ENCODE measurements around the gene RNASE12.
"Not testable (repeated sequence)": the region's sequence is repeated elsewhere in the genome, so short reads cannot be mapped to it uniquely, and the experiment has no call there.

Gene RNASE12

GRCh38 chr14:20620798-20621478 lies 29.8 kb upstream of the RNASE12 start:
- no peak for TF ChIP-seq CTCF (IDR thresholded peaks at IDR 0.05; ENCODE audit: insufficient read depth, low read depth, low read length, missing control alignments)
- H3K4me3 ChIP-seq (ENCODE audit: low read length), result no peak overlapping the region
- DNase-seq (ENCODE audit: low read depth), result no peak

GRCh38 chr14:20619688-20620087 lies 28.5 kb upstream of the RNASE12 start:
- not testable (repeated sequence) for H3K4me3 ChIP-seq (ENCODE audit: low read length); DNase-seq (ENCODE audit: low read depth)

GRCh38 chr14:20618271-20618749 lies 27.1 kb upstream of the RNASE12 start:
- no peak overlapping the region for H3K4me3 ChIP-seq (ENCODE audit: low read length)
- no peak for TF ChIP-seq CTCF (IDR thresholded peaks at IDR 0.05; ENCODE audit: insufficient read depth, low read depth, low read length, missing control alignments)
- no peak for DNase-seq (ENCODE audit: low read depth)

- DNase-seq (ENCODE audit: low read depth), result no peak
- no peak for TF ChIP-seq CTCF (IDR thresholded peaks at IDR 0.05; ENCODE audit: insufficient read depth, low read depth, low read length, missing control alignments)
- H3K4me3 ChIP-seq (ENCODE audit: low read length), result no peak overlapping the region
Observed at GRCh38 chr14:20617138-20618003, 26.2 kb upstream of the RNASE12 start.

GRCh38 chr14:20615996-20616395 lies 24.8 kb upstream of the RNASE12 start:
- DNase-seq (ENCODE audit: low read depth), result no peak
- no peak for TF ChIP-seq CTCF (IDR thresholded peaks at IDR 0.05; ENCODE audit: insufficient read depth, low read depth, low read length, missing control alignments)
- no peak overlapping the region for H3K4me3 ChIP-seq (ENCODE audit: low read length)

- DNase-seq (ENCODE audit: low read depth), result peak; percentile 49
- H3K4me3 ChIP-seq (ENCODE audit: low read length), result peak overlapping the region; percentile 77
- no peak for TF ChIP-seq CTCF (IDR thresholded peaks at IDR 0.05; ENCODE audit: insufficient read depth, low read depth, low read length, missing control alignments)
Observed at GRCh38 chr14:20614038-20614840, 23.1 kb upstream of the RNASE12 start.

Measured in epithelial cell of esophagus (primary cell).